ENCODE measurements around the gene TTI1. TPM values are rescaled to one million over a fixed set of nuclear protein-coding genes. Genes with fewer than 3 reads are reported as not detected.

TTI1 gene
- total RNA-seq, 2 donors from 2014 or later = 37.5 to 56.2 TPM

- H3K4me1 ChIP-seq (ENCODE audit: control insufficient read depth, insufficient read depth, low read length) = no peaks in the 10 kb centered on the region
- TF ChIP-seq, protein P1, sequence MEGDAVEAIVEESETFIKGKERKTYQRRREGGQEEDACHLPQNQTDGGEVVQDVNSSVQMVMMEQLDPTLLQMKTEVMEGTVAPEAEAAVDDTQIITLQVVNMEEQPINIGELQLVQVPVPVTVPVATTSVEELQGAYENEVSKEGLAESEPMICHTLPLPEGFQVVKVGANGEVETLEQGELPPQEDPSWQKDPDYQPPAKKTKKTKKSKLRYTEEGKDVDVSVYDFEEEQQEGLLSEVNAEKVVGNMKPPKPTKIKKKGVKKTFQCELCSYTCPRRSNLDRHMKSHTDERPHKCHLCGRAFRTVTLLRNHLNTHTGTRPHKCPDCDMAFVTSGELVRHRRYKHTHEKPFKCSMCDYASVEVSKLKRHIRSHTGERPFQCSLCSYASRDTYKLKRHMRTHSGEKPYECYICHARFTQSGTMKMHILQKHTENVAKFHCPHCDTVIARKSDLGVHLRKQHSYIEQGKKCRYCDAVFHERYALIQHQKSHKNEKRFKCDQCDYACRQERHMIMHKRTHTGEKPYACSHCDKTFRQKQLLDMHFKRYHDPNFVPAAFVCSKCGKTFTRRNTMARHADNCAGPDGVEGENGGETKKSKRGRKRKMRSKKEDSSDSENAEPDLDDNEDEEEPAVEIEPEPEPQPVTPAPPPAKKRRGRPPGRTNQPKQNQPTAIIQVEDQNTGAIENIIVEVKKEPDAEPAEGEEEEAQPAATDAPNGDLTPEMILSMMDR (conservative IDR thresholded peaks at IDR 0.05) = no peak
- no peak overlapping the region for H3K4me3 ChIP-seq (ENCODE audit: low read length)
- H3K9ac ChIP-seq (ENCODE audit: extremely low read depth, low read length, poor library complexity, severe bottlenecking) = no peak overlapping the region
- Mint-ChIP-seq H3K4me1 (peaks cover 11% of the 10 kb centered on the region), H3K4me3 (no peak overlapping the region), H3K9me3 (peaks cover 13% of the 10 kb centered on the region), H3K36me3 (ENCODE audit: low read depth) (no peaks in the 10 kb centered on the region), H3K27ac (no peak overlapping the region), H3K27me3 (ENCODE audit: insufficient read depth) (peaks cover 4% of the 10 kb centered on the region)
- peak; percentile 43 for DNase-seq
- H3K36me3 ChIP-seq (ENCODE audit: control insufficient read depth, insufficient read depth, low read length) = no peaks in the 10 kb centered on the region
- no peak overlapping the region for H3K27ac ChIP-seq (ENCODE audit: low read depth, low read length)
- peaks cover 7% of the 10 kb centered on the region for H3K9me3 ChIP-seq (ENCODE audit: control insufficient read depth, low read length)
- no peaks in the 10 kb centered on the region for H3K27me3 ChIP-seq (ENCODE audit: control insufficient read depth, insufficient read depth, low read length, poor library complexity, severe bottlenecking)
- 87 to 90% methylated on average over 3 to 11 of the region's 11 CpGs for WGBS, 2 experiments (ENCODE audit: insufficient coverage in 1 of 2, insufficient read length in 1 of 2)
These were observed 88.1 kb downstream of the TTI1 start for GRCh38 chr20:37945091-37945547.

DNA sequence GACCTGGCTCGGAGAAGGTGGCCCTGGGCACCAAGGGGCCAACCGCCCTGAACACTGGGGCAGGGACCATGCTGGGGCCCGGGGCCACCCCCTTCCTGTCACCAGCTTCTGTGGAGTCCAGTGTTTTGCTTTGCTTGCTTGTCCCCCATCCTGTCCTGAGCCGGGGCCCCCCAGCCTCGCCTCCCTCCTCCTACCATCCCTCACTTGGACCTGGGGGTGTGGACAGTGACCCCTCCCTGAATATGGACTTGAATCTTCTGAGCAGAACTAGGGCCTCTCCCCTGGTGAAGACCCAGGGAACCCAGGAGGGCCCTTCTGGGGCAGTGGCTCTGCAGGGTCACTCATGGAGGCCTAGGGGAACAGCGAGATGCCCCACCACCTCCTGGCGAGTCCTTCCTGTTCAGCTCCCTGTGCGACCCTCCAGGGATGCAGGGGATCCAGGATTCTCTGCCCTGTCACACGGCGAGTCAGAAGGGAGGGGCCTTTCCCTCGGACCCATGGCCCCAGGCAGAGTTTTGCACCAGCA is 88.7 kb downstream of the TTI1 start:
- TF ChIP-seq, protein P1 (conservative IDR thresholded peaks at IDR 0.05) = no peak
- no peak overlapping the region for H3K27ac Mint-ChIP-seq
- peaks cover 11% of the 10 kb centered on the region for H3K4me1 Mint-ChIP-seq
- H3K9me3 Mint-ChIP-seq = peaks cover 13% of the 10 kb centered on the region
- 90 to 91% methylated on average over 10 to 11 of the region's 11 CpGs for WGBS, 2 experiments (ENCODE audit: insufficient coverage in 1 of 2, insufficient read length in 1 of 2)
- no peak for DNase-seq
- peaks cover 5% of the 10 kb centered on the region for H3K27me3 Mint-ChIP-seq (ENCODE audit: insufficient read depth)
- Histone ChIP-seq H3K9ac (ENCODE audit: extremely low read depth, low read length, poor library complexity, severe bottlenecking) (no peak overlapping the region), H3K27me3 (ENCODE audit: control insufficient read depth, insufficient read depth, low read length, poor library complexity, severe bottlenecking) (no peaks in the 10 kb centered on the region), H3K4me3 (ENCODE audit: low read length) (no peak overlapping the region), H3K27ac (ENCODE audit: low read depth, low read length) (no peak overlapping the region), H3K9me3 (ENCODE audit: control insufficient read depth, low read length) (peaks cover 7% of the 10 kb centered on the region), H3K4me1 (ENCODE audit: control insufficient read depth, insufficient read depth, low read length) (no peaks in the 10 kb centered on the region), H3K36me3 (ENCODE audit: control insufficient read depth, insufficient read depth, low read length) (no peaks in the 10 kb centered on the region)
- no peak overlapping the region for H3K4me3 Mint-ChIP-seq
- no peaks in the 10 kb centered on the region for H3K36me3 Mint-ChIP-seq (ENCODE audit: low read depth)

- peak; percentile 72 for DNase-seq
- Mint-ChIP-seq H3K36me3 (ENCODE audit: low read depth) (no peaks in the 10 kb centered on the region), H3K9me3 (peaks cover 12% of the 10 kb centered on the region)
These were observed 89.5 kb downstream of the TTI1 start for GRCh38 chr20:37943501-37944455.

More at GRCh38 chr20:37943501-37944455, 89.5 kb downstream of the TTI1 start:
- 95 to 98% methylated on average over 31 to 46 of the region's 47 CpGs for WGBS, 2 experiments (ENCODE audit: insufficient coverage in 1 of 2, insufficient read length in 1 of 2)
- TF ChIP-seq, protein P1 (conservative IDR thresholded peaks at IDR 0.05) = peak; percentile 62
- Histone ChIP-seq H3K27me3 (ENCODE audit: control insufficient read depth, insufficient read depth, low read length, poor library complexity, severe bottlenecking) (no peaks in the 10 kb centered on the region), H3K9ac (ENCODE audit: extremely low read depth, low read length, poor library complexity, severe bottlenecking) (no peak overlapping the region), H3K36me3 (ENCODE audit: control insufficient read depth, insufficient read depth, low read length) (no peaks in the 10 kb centered on the region), H3K9me3 (ENCODE audit: control insufficient read depth, low read length) (peaks cover 7% of the 10 kb centered on the region), H3K4me1 (ENCODE audit: control insufficient read depth, insufficient read depth, low read length) (no peaks in the 10 kb centered on the region), H3K27ac (ENCODE audit: low read depth, low read length) (no peak overlapping the region), H3K4me3 (ENCODE audit: low read length) (no peak overlapping the region)
- Mint-ChIP-seq H3K27ac (no peak overlapping the region), H3K4me3 (no peak overlapping the region), H3K27me3 (ENCODE audit: insufficient read depth) (peaks cover 5% of the 10 kb centered on the region), H3K4me1 (peaks cover 11% of the 10 kb centered on the region)

Measured in endodermal cell (in vitro differentiated cells).